Activated naive CD8-positive, alpha-beta T cell (primary cell): Measurements from ENCODE around the gene DEPDC1.
"Not testable (repeated sequence)": the region's sequence is repeated elsewhere in the genome, so short reads cannot be mapped to it uniquely, and the experiment has no call there.

Experiments
- H3K27ac Mint-ChIP-seq: one replicate; pipeline ENCODE4 v1.8.0; 2021; ENCODE audit warnings: mixed read lengths
- H3K27me3 Mint-ChIP-seq: one replicate; pipeline ENCODE4 v1.8.0; 2021; ENCODE audit warnings: mixed read lengths
- H3K36me3 Mint-ChIP-seq: one replicate; pipeline ENCODE4 v1.8.0; 2021; ENCODE audit warnings: mixed read lengths
- H3K4me1 Mint-ChIP-seq: one replicate; pipeline ENCODE4 v1.8.0; 2021; ENCODE audit warnings: low read depth, mixed read lengths
- H3K4me3 Mint-ChIP-seq: one replicate; pipeline ENCODE4 v1.8.0; 2021; ENCODE audit warnings: mild to moderate bottlenecking, mixed read lengths
- H3K9me3 Mint-ChIP-seq: one replicate; pipeline ENCODE4 v1.8.0; 2021; ENCODE audit warnings: low read depth, mixed read lengths

Gene DEPDC1

DNA sequence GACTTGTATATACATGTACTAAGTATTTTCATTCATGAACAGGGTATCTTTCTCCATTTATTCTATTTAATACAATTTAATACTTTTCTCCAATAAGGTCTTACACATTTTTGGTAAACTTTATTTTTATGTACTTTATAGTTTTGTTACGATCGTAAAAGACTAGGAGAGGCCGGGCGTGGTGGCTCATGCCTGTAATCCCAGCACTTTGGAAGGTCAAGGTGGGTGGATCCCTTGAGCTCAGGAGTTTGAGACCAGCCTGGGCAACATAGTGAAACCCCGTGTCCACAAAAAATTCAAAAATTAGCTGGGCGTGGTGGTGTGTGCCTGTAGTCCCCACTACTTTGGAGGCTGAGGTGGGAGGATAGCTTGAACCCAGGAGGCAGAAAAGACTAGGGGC is 4.6 kb downstream of the DEPDC1 start:
- not testable (repeated sequence) for H3K4me3 Mint-ChIP-seq, H3K9me3 Mint-ChIP-seq, H3K27ac Mint-ChIP-seq, H3K27me3 Mint-ChIP-seq, H3K36me3 Mint-ChIP-seq
- H3K4me1 Mint-ChIP-seq: peaks cover 12% of the 10 kb centered on the region

DNA sequence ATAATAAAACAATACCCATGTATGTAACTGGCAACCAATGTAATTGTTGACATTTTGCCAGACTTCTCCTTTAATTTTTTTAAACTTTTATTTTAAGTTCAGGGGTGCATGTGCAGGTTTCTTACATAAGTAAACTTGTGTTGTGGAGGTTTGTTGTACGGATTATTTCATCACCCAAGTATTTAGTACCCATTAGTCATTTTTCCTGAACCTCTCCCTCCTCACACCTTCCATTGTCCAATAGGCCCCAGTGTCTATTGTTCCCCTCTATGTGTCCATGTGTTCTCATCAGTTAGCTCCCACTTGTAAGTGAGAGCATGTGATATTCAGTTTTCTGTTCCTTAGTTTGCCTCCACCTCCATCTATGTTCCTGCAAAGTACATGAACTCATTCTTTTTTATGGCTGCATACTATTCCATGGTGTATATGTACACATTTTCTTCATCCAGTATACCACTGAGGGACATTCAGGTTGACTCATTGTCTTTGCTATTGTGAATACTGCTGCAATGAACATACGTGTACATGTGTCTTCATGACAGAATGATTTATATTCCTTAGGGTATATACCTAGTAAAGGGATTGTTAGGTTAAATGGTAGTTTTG is 6.7 kb downstream of the DEPDC1 start:
- Mint-ChIP-seq H3K36me3 (peaks cover 3% of the 10 kb centered on the region), H3K27me3 (no peaks in the 10 kb centered on the region)

DNA sequence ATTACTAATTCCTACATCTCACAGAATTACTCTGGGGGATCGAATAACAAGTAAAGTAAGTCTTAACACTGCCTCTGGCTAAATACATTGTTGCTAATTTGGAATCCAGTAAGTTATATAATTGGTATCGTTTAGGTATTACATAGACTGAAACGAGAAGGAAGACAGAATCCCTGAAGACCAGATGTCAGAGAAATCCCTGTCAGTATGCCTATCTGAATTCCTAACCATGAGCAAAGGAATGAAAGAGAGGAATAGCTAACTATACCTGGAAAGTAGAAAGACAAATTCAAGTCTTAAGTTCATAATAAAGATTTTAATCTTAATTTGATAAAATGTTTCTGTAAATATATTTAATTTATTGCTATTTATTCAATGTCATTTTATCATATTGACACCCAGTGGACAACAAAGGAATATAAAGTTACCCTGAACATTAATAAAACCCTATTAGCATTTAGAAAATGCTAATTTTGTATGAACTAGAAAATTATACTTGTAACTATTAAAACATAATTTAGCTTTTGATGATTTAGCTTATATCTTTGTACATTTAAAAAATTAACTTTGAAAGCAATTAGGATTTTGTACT is 11.4 kb downstream of the DEPDC1 start:
- peaks cover 3% of the 10 kb centered on the region for H3K36me3 Mint-ChIP-seq
- no peaks in the 10 kb centered on the region for H3K27me3 Mint-ChIP-seq
- no peak overlapping the region for H3K4me3 Mint-ChIP-seq
- H3K9me3 Mint-ChIP-seq: no peaks in the 10 kb centered on the region
- no peaks in the 10 kb centered on the region for H3K4me1 Mint-ChIP-seq
- no peak overlapping the region for H3K27ac Mint-ChIP-seq

More for the DNA sequence above, 6.7 kb downstream of the DEPDC1 start:
- Mint-ChIP-seq H3K27ac (no peak overlapping the region), H3K4me1 (no peaks in the 10 kb centered on the region), H3K9me3 (no peaks in the 10 kb centered on the region), H3K4me3 (no peak overlapping the region)

DNA sequence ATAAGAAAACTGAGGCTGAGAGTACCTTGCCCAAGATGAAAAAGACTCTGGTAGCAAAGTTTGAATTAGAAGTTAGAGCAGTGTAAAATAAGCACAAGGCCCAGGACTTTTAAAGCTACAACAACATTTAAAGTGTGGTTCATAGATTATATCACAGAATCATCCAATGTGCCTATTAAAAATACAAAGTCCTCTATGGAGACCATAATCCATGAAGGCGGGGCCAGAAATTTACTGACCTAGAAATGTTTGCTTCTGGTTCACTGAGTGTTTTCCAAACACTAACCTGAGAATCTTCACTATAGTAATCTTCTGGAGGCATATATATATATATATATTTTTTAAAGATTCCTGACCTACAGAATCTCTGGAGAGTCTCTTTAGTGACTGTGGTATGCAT is 12.3 kb downstream of the DEPDC1 start:
- Mint-ChIP-seq H3K4me3 (no peak overlapping the region), H3K36me3 (no peaks in the 10 kb centered on the region), H3K27ac (no peak overlapping the region), H3K27me3 (no peaks in the 10 kb centered on the region), H3K9me3 (no peaks in the 10 kb centered on the region), H3K4me1 (no peaks in the 10 kb centered on the region)

DNA sequence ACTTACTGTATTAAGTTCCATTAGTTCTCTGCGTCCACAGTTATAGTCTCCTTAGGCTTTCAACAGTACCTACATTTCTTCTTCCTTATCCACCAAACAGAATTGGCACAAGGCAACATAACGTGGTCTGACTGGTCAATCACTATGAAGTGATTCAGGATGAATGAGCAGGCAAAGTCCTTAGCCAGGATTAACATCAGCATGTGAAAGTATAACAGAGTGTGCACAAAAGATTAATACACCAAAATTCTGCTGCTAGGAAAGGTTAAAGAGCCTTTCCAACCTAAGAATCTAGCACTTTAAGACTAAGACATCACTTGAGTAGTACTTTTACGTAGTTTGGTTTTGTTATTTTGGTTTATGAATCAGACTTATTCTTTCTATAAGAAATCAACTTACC is 15.8 kb downstream of the DEPDC1 start:
- H3K27me3 Mint-ChIP-seq: no peaks in the 10 kb centered on the region
- H3K4me3 Mint-ChIP-seq: no peak overlapping the region
- H3K27ac Mint-ChIP-seq: no peak overlapping the region
- no peaks in the 10 kb centered on the region for H3K9me3 Mint-ChIP-seq
- H3K4me1 Mint-ChIP-seq: no peaks in the 10 kb centered on the region
- no peaks in the 10 kb centered on the region for H3K36me3 Mint-ChIP-seq

DNA sequence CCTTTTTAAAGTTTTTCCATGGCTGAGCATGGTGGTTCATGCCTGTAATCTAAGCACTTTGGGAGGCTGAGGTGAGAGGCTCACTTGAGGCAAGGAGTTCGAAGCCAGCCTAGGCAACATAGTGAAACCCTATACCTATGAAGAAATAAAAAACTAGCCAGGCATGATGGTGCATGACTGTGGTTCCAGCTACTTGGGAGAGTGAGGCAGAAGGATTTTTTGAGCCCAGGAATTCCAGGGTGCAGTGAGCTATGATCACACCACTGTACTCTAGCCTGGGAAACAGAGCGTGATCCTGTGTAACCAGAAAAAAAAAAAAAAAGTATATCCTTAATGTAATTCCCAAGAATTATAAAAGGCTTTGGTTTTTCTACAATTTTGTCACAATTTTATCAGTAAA is 17.4 kb downstream of the DEPDC1 start:
- H3K9me3 Mint-ChIP-seq: no peaks in the 10 kb centered on the region
- H3K27ac Mint-ChIP-seq: no peak overlapping the region
- no peaks in the 10 kb centered on the region for H3K4me1 Mint-ChIP-seq
- no peak overlapping the region for H3K4me3 Mint-ChIP-seq
- no peaks in the 10 kb centered on the region for H3K36me3 Mint-ChIP-seq
- no peaks in the 10 kb centered on the region for H3K27me3 Mint-ChIP-seq

DNA sequence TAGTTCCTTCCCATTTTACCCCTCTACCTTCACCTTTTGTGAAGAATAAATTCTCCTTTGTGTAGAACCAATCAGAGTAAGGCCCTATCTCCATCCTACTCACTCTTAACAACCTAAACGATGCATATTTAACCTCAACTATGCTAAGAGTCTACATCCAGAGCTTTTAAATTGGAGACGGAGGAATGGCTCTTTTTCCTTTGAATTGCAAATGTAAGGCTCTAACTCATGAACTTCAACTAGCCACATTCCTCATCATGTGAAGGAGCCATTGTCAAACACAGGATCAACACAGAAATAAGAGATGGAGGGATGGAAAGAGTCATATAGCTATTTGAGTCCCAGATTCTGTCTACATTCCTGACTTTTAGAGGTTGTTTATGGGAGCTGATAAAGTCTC is 18.2 kb downstream of the DEPDC1 start:
- H3K36me3 Mint-ChIP-seq: no peaks in the 10 kb centered on the region
- no peaks in the 10 kb centered on the region for H3K27me3 Mint-ChIP-seq
- no peak overlapping the region for H3K4me3 Mint-ChIP-seq
- H3K9me3 Mint-ChIP-seq: peaks cover 5% of the 10 kb centered on the region
- no peak overlapping the region for H3K27ac Mint-ChIP-seq
- no peaks in the 10 kb centered on the region for H3K4me1 Mint-ChIP-seq

DNA sequence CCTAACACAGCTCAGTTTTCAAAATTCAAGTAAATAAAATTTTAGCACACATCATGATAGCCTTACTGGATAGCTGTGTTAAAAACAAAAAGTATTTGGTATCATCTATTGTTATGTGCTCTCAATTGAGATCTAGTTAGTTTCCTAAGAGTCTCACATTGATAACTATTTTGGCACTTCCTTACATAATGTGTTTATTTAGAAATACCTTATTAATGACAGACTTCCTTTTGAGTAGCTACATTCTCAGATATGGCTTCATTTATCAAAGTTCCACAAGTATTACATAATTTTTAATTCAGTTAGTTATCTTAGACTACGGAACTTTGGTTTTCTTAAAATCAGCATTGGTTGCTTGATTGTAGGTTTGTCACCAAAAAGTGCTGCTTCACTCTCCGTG is 20.3 kb downstream of the DEPDC1 start:
- H3K4me1 Mint-ChIP-seq, H3K9me3 Mint-ChIP-seq, H3K27me3 Mint-ChIP-seq, H3K36me3 Mint-ChIP-seq, H3K4me3 Mint-ChIP-seq, H3K27ac Mint-ChIP-seq: not testable (repeated sequence)

DNA sequence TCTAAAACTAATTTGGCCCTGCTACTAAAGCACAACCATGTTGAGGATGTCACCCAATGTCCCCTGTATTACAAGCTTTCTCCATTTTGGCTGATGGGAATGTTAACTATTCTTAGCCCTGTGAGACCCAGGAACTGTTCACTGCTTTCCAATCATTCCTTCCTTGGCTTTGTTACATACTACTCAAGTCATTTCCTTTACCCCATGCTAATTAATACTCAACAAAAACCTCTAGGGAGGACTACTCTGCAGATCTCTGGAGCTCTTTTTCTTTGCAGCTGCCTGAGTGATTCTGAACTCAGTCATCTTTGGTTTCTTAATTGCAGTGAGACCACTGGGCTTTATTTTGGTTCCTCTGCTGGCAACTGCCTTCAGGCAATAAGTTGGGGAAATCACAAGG is 23.8 kb downstream of the DEPDC1 start:
- no peaks in the 10 kb centered on the region for H3K4me1 Mint-ChIP-seq
- no peak overlapping the region for H3K27ac Mint-ChIP-seq
- no peaks in the 10 kb centered on the region for H3K27me3 Mint-ChIP-seq
- peaks cover 5% of the 10 kb centered on the region for H3K9me3 Mint-ChIP-seq
- H3K36me3 Mint-ChIP-seq: no peaks in the 10 kb centered on the region
- H3K4me3 Mint-ChIP-seq: no peak overlapping the region

DNA sequence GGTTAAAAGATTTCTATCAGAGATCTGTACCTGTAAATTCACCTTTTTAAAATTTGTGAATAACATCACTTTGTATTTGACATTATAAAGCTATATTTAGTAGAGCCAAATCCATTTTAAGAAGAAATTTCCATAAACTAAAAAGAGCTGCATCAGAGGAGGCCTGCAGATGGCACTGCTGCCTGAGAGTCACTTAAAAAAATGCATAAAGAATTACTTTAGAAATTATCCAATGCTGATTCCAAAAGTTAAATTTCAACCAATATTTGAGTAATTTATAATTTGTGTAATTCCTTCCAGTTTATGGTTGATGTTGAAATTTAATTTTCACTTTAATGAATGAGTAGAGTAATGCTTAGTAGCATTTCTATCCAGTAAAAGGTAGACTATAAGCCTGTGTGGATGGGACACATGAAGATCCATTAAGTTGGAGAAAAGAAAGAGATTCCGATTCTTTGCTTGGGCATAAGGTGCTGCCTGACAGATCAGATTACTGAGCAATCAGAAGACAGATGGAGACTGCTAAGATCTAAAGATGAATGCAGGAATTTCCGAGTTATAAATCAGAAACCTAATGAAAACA is 26.4 kb downstream of the DEPDC1 start:
- Mint-ChIP-seq H3K9me3 (peaks cover 5% of the 10 kb centered on the region), H3K27ac (no peak overlapping the region), H3K36me3 (no peaks in the 10 kb centered on the region), H3K4me1 (no peaks in the 10 kb centered on the region), H3K4me3 (no peak overlapping the region), H3K27me3 (no peaks in the 10 kb centered on the region)

DNA sequence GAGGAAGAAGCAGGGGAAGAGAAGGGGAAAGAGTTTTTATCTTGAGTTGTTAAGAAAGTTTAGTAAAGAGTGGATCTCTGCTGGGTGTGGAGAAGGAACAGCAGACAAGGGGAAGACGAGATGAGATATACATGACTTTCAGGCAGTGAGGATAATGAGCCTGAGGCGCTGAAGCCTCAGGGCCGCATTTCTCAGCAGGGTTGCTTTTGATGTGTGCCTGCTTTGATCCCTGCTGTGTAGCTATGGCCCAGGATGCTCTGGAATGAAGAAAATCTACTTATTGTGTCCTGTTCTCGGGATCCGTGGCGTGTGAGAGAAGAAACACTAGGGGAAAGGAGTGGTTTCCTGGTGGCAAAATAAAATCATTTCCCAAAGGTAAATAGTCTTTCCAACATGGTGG is 32.0 kb downstream of the DEPDC1 start:
- no peaks in the 10 kb centered on the region for H3K36me3 Mint-ChIP-seq
- H3K4me3 Mint-ChIP-seq: no peak overlapping the region
- H3K27ac Mint-ChIP-seq: no peak overlapping the region
- H3K9me3 Mint-ChIP-seq: peaks cover 9% of the 10 kb centered on the region
- no peaks in the 10 kb centered on the region for H3K4me1 Mint-ChIP-seq
- peaks cover 3% of the 10 kb centered on the region for H3K27me3 Mint-ChIP-seq

DNA sequence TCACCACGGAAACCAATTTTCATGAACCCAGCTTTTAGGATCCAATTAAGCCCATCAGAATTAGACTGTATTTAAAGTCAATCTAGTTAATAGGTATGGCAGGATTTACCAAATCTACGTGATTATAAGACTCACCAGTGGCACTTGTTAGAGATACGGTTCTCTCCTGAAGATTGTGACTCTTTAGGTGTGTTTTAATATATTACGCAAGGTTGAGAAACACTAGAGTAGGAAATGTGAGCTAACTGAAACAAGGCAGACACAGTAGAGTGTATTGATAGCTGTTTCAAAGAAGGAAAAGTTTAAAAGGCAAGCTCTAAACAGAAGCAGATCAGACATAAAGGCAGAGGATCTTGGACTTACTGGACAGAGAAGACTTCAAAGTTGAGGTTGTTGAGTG is 35.9 kb downstream of the DEPDC1 start:
- H3K27ac Mint-ChIP-seq: no peak overlapping the region
- peaks cover 5% of the 10 kb centered on the region for H3K27me3 Mint-ChIP-seq
- H3K4me3 Mint-ChIP-seq: no peak overlapping the region
- peaks cover 9% of the 10 kb centered on the region for H3K9me3 Mint-ChIP-seq
- H3K4me1 Mint-ChIP-seq: no peaks in the 10 kb centered on the region
- no peaks in the 10 kb centered on the region for H3K36me3 Mint-ChIP-seq

DNA sequence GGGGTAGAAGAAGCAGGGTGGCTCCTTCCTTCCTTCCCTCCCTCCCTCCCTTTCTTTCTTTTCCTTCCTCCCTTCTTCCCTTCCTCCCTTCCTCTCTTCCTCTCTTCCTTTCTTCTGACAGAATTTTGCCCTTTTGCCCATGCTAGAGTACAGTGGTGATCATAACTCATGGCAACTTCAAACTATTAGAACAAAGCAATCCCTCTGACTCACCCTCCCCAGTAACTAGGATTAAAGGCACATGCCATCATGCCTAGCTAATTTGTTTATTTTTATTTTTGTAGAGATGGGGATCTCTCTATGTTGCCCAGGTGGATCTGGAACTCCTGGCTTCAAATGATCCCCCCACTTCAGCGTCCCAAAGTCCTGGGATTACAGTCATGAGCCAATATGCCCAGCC is 37.1 kb downstream of the DEPDC1 start:
- Mint-ChIP-seq H3K27me3 (peaks cover 3% of the 10 kb centered on the region), H3K36me3 (no peaks in the 10 kb centered on the region), H3K4me1 (no peaks in the 10 kb centered on the region), H3K9me3 (peaks cover 9% of the 10 kb centered on the region), H3K27ac (no peak overlapping the region), H3K4me3 (no peak overlapping the region)

DNA sequence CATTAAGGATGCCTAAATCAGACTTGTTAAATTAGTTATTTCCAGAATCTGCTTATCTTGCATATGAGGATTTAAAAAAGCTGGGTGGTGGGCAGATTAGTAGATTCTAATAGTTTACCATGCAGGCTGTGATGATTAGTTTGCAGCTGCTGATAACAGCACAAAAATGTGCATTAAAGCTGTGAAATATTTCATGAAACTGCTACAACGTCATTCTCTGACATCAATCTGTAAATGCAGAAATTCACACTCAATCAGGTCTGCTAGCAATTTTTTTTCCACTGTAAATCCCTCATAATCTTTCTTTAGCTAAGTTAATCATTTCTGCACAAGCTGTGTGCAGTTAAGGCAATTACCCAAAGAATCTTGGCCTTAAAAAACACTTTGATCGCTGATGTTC is 37.8 kb downstream of the DEPDC1 start:
- Mint-ChIP-seq H3K4me1 (no peaks in the 10 kb centered on the region), H3K9me3 (peaks cover 9% of the 10 kb centered on the region), H3K27me3 (peaks cover 3% of the 10 kb centered on the region), H3K36me3 (no peaks in the 10 kb centered on the region), H3K4me3 (no peak overlapping the region), H3K27ac (no peak overlapping the region)

DNA sequence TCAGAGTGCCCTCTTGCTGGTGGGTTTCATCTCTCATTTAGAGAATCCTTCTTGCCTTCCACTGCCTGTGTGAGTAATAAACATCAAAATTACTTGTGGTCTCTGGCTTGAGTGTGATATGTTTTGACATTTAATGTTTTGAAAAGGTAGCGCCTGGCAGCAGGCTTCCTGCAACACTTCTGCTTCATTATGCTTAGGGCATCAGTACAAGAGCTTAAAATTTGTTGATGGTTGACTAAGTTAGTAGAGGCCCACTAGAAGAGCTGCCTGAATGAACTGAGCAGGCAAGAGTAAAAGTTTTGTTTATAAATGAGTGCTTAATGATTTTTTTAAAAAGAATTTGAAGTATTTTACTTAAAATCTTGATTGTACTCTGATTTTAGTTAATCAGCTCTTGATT is 40.7 kb downstream of the DEPDC1 start:
- no peaks in the 10 kb centered on the region for H3K4me1 Mint-ChIP-seq
- no peaks in the 10 kb centered on the region for H3K36me3 Mint-ChIP-seq
- peaks cover 3% of the 10 kb centered on the region for H3K27me3 Mint-ChIP-seq
- no peaks in the 10 kb centered on the region for H3K9me3 Mint-ChIP-seq
- no peak overlapping the region for H3K27ac Mint-ChIP-seq
- no peak overlapping the region for H3K4me3 Mint-ChIP-seq

DNA sequence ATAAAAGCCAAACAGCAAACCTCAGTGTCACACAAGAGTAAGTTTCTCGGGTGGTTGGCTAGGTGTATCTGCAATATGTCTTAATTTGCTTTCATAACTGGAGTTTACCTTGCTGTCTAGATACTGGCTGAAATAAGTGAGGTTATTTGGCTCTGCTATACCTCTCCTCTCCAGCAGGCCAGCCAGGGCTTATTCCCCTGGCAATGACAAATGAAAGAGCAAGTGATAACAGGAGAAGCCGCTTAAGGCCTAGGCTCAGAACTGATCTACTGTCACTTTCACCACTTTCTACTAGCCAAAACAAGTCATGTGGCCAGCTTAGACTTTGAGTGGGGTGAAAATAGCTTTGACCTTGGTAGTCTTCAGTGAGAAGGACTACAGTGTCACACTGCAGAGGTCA is 42.3 kb downstream of the DEPDC1 start:
- H3K27me3 Mint-ChIP-seq: peaks cover 2% of the 10 kb centered on the region

More for the DNA sequence above, 42.3 kb downstream of the DEPDC1 start:
- Mint-ChIP-seq H3K9me3 (no peaks in the 10 kb centered on the region), H3K4me3 (no peak overlapping the region), H3K27ac (no peak overlapping the region), H3K4me1 (no peaks in the 10 kb centered on the region), H3K36me3 (no peaks in the 10 kb centered on the region)
